GM12878 (cell line): ENCODE data around the gene SLC26A11.

Experiments used
- BCL11A ChIP-seq: IDR thresholded peaks from 2 replicates; pipeline ENCODE4 v1.6.1; 2011; ENCODE audit warnings: low read depth, low read length
- BMI1 ChIP-seq: fragments of 450-650 bp; IDR thresholded peaks from 2 replicates; pipeline ENCODE4 v1.6.1; 2016; ENCODE audit warnings: mild to moderate bottlenecking, moderate library complexity, borderline replicate concordance
- CEBPB ChIP-seq, 2 experiments: fragments of 150-350 bp in 1 of 2; IDR thresholded peaks; 2 replicates each; pipeline ENCODE4 v1.6.1; 2012 to 2014; ENCODE audit warnings: low read depth in 2 of 2, low read length in 2 of 2, borderline replicate concordance in 1 of 2, inconsistent platforms in 1 of 2
- CHD2 ChIP-seq: IDR thresholded peaks from 2 replicates; pipeline ENCODE4 v1.6.1; 2011; ENCODE audit warnings: low read depth, low read length, improper control_type of control experiment, borderline replicate concordance
- POLR2A ChIP-seq: IDR thresholded peaks from 2 replicates; pipeline ENCODE4 v1.6.1; 2011; ENCODE audit warnings: low read depth, mild to moderate bottlenecking, low read length
- POLR2AphosphoS5 ChIP-seq: IDR thresholded peaks from 2 replicates; pipeline ENCODE4 v1.6.1; 2011; ENCODE audit warnings: mild to moderate bottlenecking, low read length, inconsistent platforms
- RCOR1 ChIP-seq: conservative IDR thresholded peaks from 2 replicates; pipeline ENCODE4 v1.6.1; 2012; ENCODE audit warnings: low read depth, low read length, improper control_type of control experiment
- SP1 ChIP-seq: IDR thresholded peaks from one replicate; pipeline ENCODE4 v1.6.1; 2011; ENCODE audit warnings: low read depth, low read length
- TF ChIP-seq, protein P1 (sequence below): fragments of 450-650 bp; IDR thresholded peaks from 2 replicates; pipeline ENCODE4 v1.6.1; 2017; ENCODE audit warnings: mild to moderate bottlenecking

DNA sequence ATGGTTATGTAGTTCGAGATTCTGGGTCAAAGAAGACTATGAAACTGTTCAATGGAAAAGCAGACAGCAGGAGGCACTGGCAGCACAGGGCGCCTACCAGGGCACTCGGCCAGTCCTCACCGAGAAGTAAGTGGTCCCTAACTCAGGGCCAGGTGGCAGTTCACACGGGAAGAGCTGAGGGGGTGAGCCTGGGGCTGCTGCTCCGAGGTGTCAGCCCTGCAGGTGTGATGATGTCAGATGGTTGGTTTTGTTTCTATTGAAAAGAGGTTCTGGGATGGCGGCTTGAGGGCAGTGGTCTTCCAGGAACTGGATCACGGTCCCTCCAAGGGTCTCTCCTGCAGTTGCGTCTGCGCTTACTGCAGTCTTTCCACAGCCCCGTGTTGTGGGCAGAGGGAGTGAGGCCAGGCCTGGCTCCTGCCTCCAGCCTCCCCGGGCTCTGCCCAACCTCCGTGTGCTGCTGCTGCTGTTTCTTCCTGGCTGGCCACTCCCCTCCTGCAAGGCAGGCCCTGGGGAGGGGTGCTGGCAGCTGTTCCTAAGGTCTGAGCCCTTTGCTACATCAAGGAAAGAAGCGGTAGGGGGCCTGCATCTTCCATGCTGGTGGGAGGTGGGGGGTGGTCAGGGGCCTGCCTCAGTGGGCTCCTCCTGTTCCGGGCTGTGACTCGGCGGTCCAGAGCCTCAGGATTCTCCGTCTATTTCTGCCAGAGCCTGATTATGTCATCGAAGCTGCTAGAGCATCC is 63.1 kb downstream of the SLC26A11 start:
- TF ChIP-seq, protein P1, sequence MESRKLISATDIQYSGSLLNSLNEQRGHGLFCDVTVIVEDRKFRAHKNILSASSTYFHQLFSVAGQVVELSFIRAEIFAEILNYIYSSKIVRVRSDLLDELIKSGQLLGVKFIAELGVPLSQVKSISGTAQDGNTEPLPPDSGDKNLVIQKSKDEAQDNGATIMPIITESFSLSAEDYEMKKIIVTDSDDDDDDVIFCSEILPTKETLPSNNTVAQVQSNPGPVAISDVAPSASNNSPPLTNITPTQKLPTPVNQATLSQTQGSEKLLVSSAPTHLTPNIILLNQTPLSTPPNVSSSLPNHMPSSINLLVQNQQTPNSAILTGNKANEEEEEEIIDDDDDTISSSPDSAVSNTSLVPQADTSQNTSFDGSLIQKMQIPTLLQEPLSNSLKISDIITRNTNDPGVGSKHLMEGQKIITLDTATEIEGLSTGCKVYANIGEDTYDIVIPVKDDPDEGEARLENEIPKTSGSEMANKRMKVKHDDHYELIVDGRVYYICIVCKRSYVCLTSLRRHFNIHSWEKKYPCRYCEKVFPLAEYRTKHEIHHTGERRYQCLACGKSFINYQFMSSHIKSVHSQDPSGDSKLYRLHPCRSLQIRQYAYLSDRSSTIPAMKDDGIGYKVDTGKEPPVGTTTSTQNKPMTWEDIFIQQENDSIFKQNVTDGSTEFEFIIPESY, result no peak
- TF ChIP-seq POLR2AphosphoS5 (no peak), BMI1 (no peak), CHD2 (no peak), CEBPB (IDR thresholded peaks at IDR 0.05; ENCODE audit: borderline replicate concordance in 1 of 2, low read depth in 2 of 2, low read length in 2 of 2) (no peak), RCOR1 (no peak), SP1 (no peak), POLR2A (0 out of 2 replicates have a peak, but pooled peaks have one; percentile 22), BCL11A (no peak)
